Mesenchymal stem cell (in vitro differentiated cells and primary cell): ENCODE measurements around the gene MACO1.

ENCODE experiments used
- DNase-seq: peaks from one replicate; pipeline ENCODE4 v3.0.0-alpha.2; 2013
- H2AFZ ChIP-seq: one replicate; pipeline ENCODE4 v1.6.1; 2013; ENCODE audit warnings: low read depth, mild to moderate bottlenecking, control low read depth, inconsistent platforms, low read length, moderate library complexity
- H2AK5ac ChIP-seq: 2 replicates; pipeline ENCODE4 v1.6.1; 2013; ENCODE audit warnings: low read length, moderate library complexity, mild to moderate bottlenecking, inconsistent platforms; ENCODE audit not compliant: severe bottlenecking
- H2BK120ac ChIP-seq: one replicate; pipeline ENCODE4 v1.6.1; 2013; ENCODE audit warnings: low read depth, mild to moderate bottlenecking, inconsistent platforms, low read length, moderate library complexity
- H2BK12ac ChIP-seq, 2 experiments: one replicate each; pipeline ENCODE4 v1.6.1; 2013; ENCODE audit warnings: inconsistent platforms in 2 of 2, low read length in 2 of 2, mild to moderate bottlenecking in 2 of 2, moderate library complexity in 2 of 2, control low read depth in 1 of 2
- H2BK15ac ChIP-seq: one replicate; pipeline ENCODE4 v1.6.1; 2013; ENCODE audit warnings: mild to moderate bottlenecking, low read depth, inconsistent platforms; ENCODE audit not compliant: poor library complexity, severe bottlenecking
- H2BK5ac ChIP-seq: 2 replicates; pipeline ENCODE4 v1.6.1; 2013; ENCODE audit warnings: low read depth, mild to moderate bottlenecking, low read length, control low read depth, inconsistent platforms; ENCODE audit not compliant: poor library complexity, severe bottlenecking
- H3K14ac ChIP-seq, 2 experiments: one replicate each; pipeline ENCODE4 v1.6.1; 2013; ENCODE audit warnings: inconsistent platforms in 2 of 2, low read length in 2 of 2, control low read depth in 1 of 2, mild to moderate bottlenecking in 1 of 2, moderate library complexity in 1 of 2
- H3K18ac ChIP-seq, 2 experiments: one replicate each; pipeline ENCODE4 v1.6.1; 2013; ENCODE audit warnings: inconsistent platforms in 2 of 2, low read length in 2 of 2, control low read depth in 1 of 2, low read depth in 1 of 2, mild to moderate bottlenecking in 1 of 2
- H3K23ac ChIP-seq, 2 experiments: one replicate each; pipeline ENCODE4 v1.6.1; 2013; ENCODE audit warnings: inconsistent platforms in 2 of 2, low read length in 2 of 2, mild to moderate bottlenecking in 2 of 2, moderate library complexity in 2 of 2, control low read depth in 1 of 2
- H3K27ac ChIP-seq: 2 replicates; pipeline ENCODE4 v1.5.1; 2013; ENCODE audit warnings: mild to moderate bottlenecking, moderate library complexity, low read length, control low read depth, inconsistent platforms; ENCODE audit not compliant: poor library complexity, severe bottlenecking
- H3K27me3 ChIP-seq, 2 experiments: 2 replicates each; pipeline versions ENCODE4 v1.6.1 to v1.7.0; 2013; ENCODE audit warnings: low read length in 2 of 2, mild to moderate bottlenecking in 2 of 2, moderate library complexity in 2 of 2, control low read depth in 1 of 2, inconsistent platforms in 1 of 2; ENCODE audit not compliant: control insufficient read depth in 1 of 2, insufficient read depth in 1 of 2
- H3K36me3 ChIP-seq, 2 experiments: 2 replicates each; pipeline versions ENCODE4 v1.6.1 to v1.7.0; 2013; ENCODE audit warnings: low read length in 2 of 2, control low read depth in 1 of 2, inconsistent platforms in 1 of 2, low read depth in 1 of 2, mild to moderate bottlenecking in 1 of 2; ENCODE audit not compliant: insufficient read depth in 2 of 2, control insufficient read depth in 1 of 2
- H3K4ac ChIP-seq, 2 experiments: one replicate each; pipeline ENCODE4 v1.6.1; 2013; ENCODE audit warnings: inconsistent platforms in 2 of 2, low read length in 2 of 2, mild to moderate bottlenecking in 2 of 2, moderate library complexity in 2 of 2, control low read depth in 1 of 2, low read depth in 1 of 2
- H3K4me1 ChIP-seq: 2 replicates; pipeline ENCODE4 v1.6.1; 2013; ENCODE audit warnings: low read depth, low read length, control low read depth; ENCODE audit not compliant: control insufficient read depth, insufficient read depth
- H3K4me2 ChIP-seq: 2 replicates; pipeline ENCODE4 v1.6.1; 2013; ENCODE audit warnings: low read length, mild to moderate bottlenecking, inconsistent platforms; ENCODE audit not compliant: poor library complexity, severe bottlenecking
- H3K4me3 ChIP-seq, 2 experiments: 2 replicates each; pipeline versions ENCODE4 v1.5.1 to v1.7.0; 2013; ENCODE audit warnings: low read length in 2 of 2, mild to moderate bottlenecking in 2 of 2, control low read depth in 1 of 2, low read depth in 1 of 2; ENCODE audit not compliant: insufficient read depth in 1 of 2
- H3K79me1 ChIP-seq: replicated peaks from 2 replicates; pipeline ENCODE4 v1.6.1; 2013; ENCODE audit warnings: mild to moderate bottlenecking, control low read depth, low read length, inconsistent platforms; ENCODE audit not compliant: poor library complexity, severe bottlenecking
- H3K9ac ChIP-seq: 2 replicates; pipeline ENCODE4 v1.7.0; 2013; ENCODE audit warnings: mild to moderate bottlenecking, low read length, moderate library complexity
- H3K9me3 ChIP-seq: 2 replicates; pipeline ENCODE4 v1.7.0; 2013; ENCODE audit warnings: mild to moderate bottlenecking, low read length; ENCODE audit not compliant: control insufficient read depth
- H4K8ac ChIP-seq: one replicate; pipeline ENCODE4 v1.6.1; 2013; ENCODE audit warnings: inconsistent platforms, mild to moderate bottlenecking, low read length, moderate library complexity
- H4K91ac ChIP-seq: one replicate; pipeline ENCODE4 v1.6.1; 2013; ENCODE audit warnings: mild to moderate bottlenecking, low read length, inconsistent platforms
- WGBS: methylation state at CpG from one replicate; pipeline ENCODE4 v1.1.7; 2013; ENCODE audit warnings: mixed read lengths; 5-methylcytosine and 5-hydroxymethylcytosine counted together

MACO1 gene

DNA sequence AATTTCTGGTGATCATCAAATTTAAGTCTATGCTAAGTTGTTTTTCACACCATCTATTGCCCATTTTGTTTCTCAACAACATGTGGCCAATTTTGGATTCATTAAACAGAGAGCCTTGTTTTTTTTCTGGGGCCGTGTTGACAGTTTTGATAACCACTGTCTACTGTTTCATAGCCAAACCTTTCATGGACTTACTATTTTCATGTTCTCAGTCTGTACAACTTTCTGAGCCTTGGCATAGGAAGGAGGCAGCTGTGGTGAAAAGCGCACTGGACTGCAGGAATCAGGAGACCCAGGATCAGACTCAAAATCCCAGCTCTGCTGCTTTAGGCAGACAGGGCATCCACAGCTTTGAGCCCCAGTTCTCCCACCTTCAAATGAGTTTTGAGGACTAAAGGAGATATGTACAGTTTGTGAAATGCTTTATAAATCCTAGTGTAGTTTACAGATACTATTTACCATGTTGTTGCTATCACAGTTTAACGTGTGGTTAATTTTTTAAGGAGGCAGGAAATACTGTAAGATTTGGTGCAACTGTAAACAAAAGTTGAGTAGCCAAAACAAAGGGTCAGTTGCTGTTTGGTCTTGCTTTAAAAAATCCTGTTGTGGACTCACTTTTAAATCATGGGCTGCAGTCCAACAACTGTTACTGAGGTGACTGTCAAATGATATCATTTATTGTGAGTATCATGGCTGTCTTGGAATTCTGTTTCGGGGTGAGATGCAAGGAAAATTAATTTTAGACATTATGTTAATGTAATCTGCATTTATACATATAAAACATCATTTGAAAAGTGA, 2.9 kb downstream of the MACO1 start:
- H4K91ac ChIP-seq, result no peak overlapping the region
- H3K36me3 ChIP-seq, result no peaks in the 10 kb centered on the region
- H3K4me1 ChIP-seq, result peaks cover 4% of the 10 kb centered on the region
- H2BK15ac ChIP-seq, result no peak overlapping the region
- H3K4ac ChIP-seq, result no peak overlapping the region
- no peak overlapping the region for H2AK5ac ChIP-seq
- H4K8ac ChIP-seq, result no peak overlapping the region
- WGBS, result 86% methylated on average over 3 of the region's 4 CpGs
- H2BK5ac ChIP-seq, result no peak overlapping the region
- H3K14ac ChIP-seq, result no peak overlapping the region
- no peak for DNase-seq
- peak overlapping the region; percentile 84 for H3K9ac ChIP-seq
- no peak overlapping the region for H3K18ac ChIP-seq
- H3K23ac ChIP-seq, result no peak overlapping the region
- H3K9me3 ChIP-seq, result no peaks in the 10 kb centered on the region
- peak overlapping the region in 1 of 2 experiments; percentile 89 for H3K4me3 ChIP-seq
- no peak overlapping the region for H2AFZ ChIP-seq
- H2BK12ac ChIP-seq, result no peak overlapping the region
- H2BK120ac ChIP-seq, result no peak overlapping the region
- H3K27me3 ChIP-seq, result no peaks in the 10 kb centered on the region
- no peak overlapping the region for H3K4me2 ChIP-seq
- no peak overlapping the region for H3K27ac ChIP-seq
- H3K79me1 ChIP-seq, result peaks cover 13% of the 10 kb centered on the region

DNA sequence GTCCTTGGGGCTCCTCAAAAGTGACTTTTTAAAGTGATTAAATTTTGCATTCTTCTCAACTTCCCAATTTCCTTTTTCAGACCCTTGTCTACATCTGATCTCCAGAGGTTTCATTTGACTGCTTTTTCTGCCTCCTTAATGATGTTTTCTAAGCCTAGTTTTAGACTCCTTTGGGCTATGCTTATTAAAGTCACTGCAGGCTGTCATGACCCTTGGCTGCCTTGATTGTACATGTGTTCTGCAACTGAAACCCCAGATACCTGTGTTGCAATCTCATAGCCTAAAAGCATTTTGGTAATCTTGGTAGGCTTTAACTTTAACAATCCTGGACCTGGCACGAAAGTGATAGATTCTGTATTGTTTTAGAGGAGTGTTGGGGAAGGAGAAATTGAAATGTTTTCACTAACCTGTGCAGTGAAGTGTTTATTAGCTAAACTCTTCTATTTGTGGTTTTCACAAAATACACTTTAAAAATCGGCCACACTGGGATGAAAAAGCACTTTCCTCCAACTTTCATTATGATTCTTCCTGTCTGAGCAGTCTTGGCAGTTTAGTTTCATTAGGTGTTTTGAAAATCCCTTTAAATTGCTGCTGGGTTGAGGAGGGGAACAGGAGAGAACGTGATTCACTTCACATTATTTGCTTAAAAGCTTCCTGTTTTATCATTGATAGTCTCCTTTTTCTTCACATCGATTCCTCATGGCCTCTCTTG, 4.9 kb downstream of the MACO1 start:
- WGBS, result 93% methylated on average over 2 of the region's 4 CpGs
- peaks cover 18% of the 10 kb centered on the region for H3K79me1 ChIP-seq
- H3K27ac ChIP-seq, result no peak overlapping the region
- no peak for DNase-seq
- no peaks in the 10 kb centered on the region for H3K36me3 ChIP-seq
- H3K18ac ChIP-seq, result peak overlapping the region in 1 of 2 experiments; percentile 43
- no peak overlapping the region for H3K4ac ChIP-seq
- H2BK5ac ChIP-seq, result no peak overlapping the region
- H3K9me3 ChIP-seq, result no peaks in the 10 kb centered on the region
- H2BK15ac ChIP-seq, result no peak overlapping the region
- H4K8ac ChIP-seq, result no peak overlapping the region
- H3K27me3 ChIP-seq, result no peaks in the 10 kb centered on the region
- H3K14ac ChIP-seq, result no peak overlapping the region
- peaks cover 4% of the 10 kb centered on the region for H3K4me1 ChIP-seq
- H2BK120ac ChIP-seq, result no peak overlapping the region
- no peak overlapping the region for H3K4me2 ChIP-seq
- H4K91ac ChIP-seq, result no peak overlapping the region
- H3K9ac ChIP-seq, result peak overlapping the region; percentile 62
- H2AFZ ChIP-seq, result no peak overlapping the region
- peak overlapping the region in 1 of 2 experiments; percentile 40 for H3K4me3 ChIP-seq
- no peak overlapping the region for H3K23ac ChIP-seq
- H2AK5ac ChIP-seq, result no peak overlapping the region
- H2BK12ac ChIP-seq, result no peak overlapping the region

DNA sequence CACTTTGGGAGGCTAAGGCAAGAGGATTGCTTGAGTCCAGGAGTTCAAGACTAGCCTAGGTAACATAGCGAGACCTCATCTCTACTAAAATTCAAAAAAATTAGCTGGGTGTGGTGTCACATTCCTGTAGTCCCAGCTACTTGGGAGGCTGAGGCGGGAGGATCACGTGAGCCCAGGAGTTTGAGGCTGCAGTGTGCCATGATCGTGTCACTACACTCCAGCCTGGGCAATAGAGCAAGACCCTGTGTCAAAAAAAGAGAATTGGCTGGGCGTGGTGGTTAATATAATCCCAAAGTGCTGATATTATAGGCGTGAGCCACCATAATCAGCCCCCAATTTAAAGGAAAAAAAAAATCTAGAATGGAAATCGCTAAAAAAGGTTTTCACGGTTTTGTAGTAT, 7.0 kb downstream of the MACO1 start:
- H3K4me1 ChIP-seq, result peaks cover 1% of the 10 kb centered on the region
- H2AFZ ChIP-seq, result no peak overlapping the region
- no peak overlapping the region for H2BK15ac ChIP-seq
- no peak overlapping the region for H3K18ac ChIP-seq
- H3K27me3 ChIP-seq, result no peaks in the 10 kb centered on the region
- no peak overlapping the region for H3K4me2 ChIP-seq
- H2BK5ac ChIP-seq, result no peak overlapping the region
- no peak overlapping the region for H3K27ac ChIP-seq
- no peak overlapping the region for H2AK5ac ChIP-seq
- no peak overlapping the region for H3K4ac ChIP-seq
- H2BK12ac ChIP-seq, result no peak overlapping the region
- no peaks in the 10 kb centered on the region for H3K9me3 ChIP-seq
- peaks cover 22% of the 10 kb centered on the region for H3K79me1 ChIP-seq
- no peak for DNase-seq
- no peak overlapping the region for H3K23ac ChIP-seq
- no peak overlapping the region for H4K8ac ChIP-seq
- no peak overlapping the region for H3K14ac ChIP-seq
- no peak overlapping the region for H2BK120ac ChIP-seq
- H4K91ac ChIP-seq, result no peak overlapping the region
- H3K9ac ChIP-seq, result no peak overlapping the region
- H3K36me3 ChIP-seq, result no peaks in the 10 kb centered on the region
- H3K4me3 ChIP-seq, result no peak overlapping the region
- 98% methylated on average over 6 of the region's 8 CpGs for WGBS

DNA sequence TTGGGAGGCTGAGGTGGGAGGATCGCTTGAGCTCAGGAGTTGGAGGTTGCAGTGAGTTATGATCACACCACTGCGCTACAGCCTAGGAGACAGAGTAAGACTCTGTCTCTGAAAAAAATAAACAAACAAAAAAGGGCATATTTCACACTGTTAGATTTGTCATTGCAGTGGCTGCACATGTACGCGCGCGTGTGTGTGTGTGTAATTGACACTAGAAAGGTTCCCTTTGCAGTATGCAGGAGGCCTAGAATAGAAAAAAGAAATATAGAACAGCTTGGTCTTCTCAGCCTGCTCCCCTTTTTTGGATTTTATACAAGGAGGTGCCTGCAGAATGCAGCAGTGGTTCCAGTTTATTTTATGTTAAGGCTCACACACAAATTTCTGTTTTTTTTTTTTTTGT, 8.6 kb downstream of the MACO1 start:
- Histone ChIP-seq H2BK5ac (no peak overlapping the region), H3K27ac (no peak overlapping the region), H3K4ac (no peak overlapping the region), H3K27me3 (no peaks in the 10 kb centered on the region), H2AFZ (no peak overlapping the region), H3K18ac (no peak overlapping the region), H3K4me3 (no peak overlapping the region), H3K79me1 (peaks cover 23% of the 10 kb centered on the region), H3K9me3 (no peaks in the 10 kb centered on the region), H2BK15ac (no peak overlapping the region), H3K9ac (no peak overlapping the region), H4K8ac (no peak overlapping the region), H4K91ac (no peak overlapping the region), H2BK12ac (no peak overlapping the region), H3K23ac (no peak overlapping the region), H2BK120ac (no peak overlapping the region), H3K4me2 (no peak overlapping the region), H3K4me1 (peaks cover 1% of the 10 kb centered on the region), H3K14ac (no peak overlapping the region), H2AK5ac (no peak overlapping the region), H3K36me3 (no peaks in the 10 kb centered on the region)
- 96% methylated on average over 5 of the region's 6 CpGs for WGBS
- DNase-seq, result no peak
